GM21825 (cell line): Measurements from ENCODE around the gene GNAO1.

ENCODE experiments used
- ATAC-seq: cut with Tn5 transposase; IDR thresholded peaks from one replicate; pipeline ENCODE4 v1.9.1; 2021; ENCODE audit warnings: mild to moderate bottlenecking, moderate library complexity; ENCODE audit not compliant: unreplicated experiment

GNAO1 gene

DNA sequence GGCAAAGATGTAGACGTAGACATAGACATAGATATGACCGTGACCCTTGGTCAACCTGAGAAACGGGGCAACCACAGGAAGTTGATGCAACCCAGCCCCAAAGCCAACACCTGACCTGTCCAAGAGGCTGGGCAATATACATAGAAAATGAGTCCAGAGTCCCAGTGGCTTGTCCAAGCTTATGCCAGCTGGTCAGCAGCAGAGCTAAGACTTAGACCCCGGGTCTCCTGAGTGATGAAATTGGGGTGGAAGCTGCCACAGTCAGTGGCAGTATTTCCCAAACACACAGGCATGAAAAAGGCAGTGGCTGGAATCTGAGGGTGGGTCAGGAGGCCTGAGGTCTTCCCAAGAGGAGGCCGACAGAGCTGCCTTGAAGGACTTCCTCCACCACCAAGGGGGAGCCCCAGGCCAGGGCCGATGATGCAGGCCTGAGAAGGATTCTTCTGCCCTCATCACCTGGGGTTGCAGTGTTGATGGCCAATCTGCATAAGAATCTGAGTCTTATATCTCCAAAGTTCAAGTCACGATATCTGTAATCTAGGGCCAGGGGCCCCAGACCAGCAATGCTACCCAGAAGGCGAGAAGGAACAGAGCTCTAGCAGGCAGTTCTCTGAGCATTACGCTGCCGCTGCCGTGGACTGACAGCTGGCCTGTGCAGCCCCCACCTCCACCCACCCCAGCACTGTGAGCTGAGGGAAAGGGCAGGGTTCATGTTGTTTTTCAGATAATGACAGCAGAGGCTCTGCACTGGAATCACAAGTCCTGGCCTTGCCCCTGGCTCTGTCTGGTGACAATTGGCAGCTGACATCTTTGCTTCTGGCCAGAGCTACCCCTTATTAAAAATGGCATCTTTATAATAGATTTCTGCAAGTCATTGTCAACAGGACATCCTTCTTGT is 72.7 kb downstream of the GNAO1 start:
- ATAC-seq, result no peak

- no peak for ATAC-seq
Observed at GRCh38 chr16:56264609-56264972, 73.3 kb downstream of the GNAO1 start.

DNA sequence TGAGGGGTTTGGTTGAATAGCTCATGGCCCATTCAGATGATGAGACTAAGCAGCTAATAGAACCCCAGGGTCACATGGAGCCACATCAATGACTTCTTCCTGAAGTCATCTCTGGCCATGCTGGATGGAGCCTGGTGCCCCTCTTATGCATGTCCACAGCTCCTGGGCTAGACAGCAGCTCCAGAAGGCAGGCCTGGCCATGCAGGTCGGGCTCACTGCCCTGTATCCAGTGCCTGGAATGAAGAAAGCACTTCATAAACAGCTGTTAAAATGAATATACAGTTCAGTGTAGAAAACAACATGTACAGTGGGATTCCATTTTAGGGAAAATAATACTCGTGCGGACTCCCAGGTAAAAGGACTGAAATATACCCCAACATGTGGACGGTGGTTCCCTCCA is 73.9 kb downstream of the GNAO1 start:
- ATAC-seq, result no peak

DNA sequence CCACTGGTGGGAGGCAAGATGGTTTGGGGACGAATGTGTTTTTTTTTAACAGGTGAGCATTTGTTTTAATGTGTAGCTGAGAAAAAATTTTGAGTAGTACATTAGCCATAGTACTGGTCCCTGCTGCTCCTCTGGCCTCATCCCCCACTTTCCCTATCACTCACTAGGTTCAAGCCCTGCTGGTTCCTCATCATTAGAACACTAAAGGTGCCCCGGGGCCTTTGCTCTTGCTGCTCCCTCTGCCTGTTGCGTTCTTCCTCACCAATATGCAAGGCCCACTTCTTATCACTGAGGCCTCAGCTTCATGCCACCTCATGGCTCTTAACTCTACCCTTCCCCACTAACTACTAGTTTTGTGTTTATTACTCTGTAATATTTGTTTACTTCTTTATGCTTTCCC is 74.5 kb downstream of the GNAO1 start:
- no peak for ATAC-seq

DNA sequence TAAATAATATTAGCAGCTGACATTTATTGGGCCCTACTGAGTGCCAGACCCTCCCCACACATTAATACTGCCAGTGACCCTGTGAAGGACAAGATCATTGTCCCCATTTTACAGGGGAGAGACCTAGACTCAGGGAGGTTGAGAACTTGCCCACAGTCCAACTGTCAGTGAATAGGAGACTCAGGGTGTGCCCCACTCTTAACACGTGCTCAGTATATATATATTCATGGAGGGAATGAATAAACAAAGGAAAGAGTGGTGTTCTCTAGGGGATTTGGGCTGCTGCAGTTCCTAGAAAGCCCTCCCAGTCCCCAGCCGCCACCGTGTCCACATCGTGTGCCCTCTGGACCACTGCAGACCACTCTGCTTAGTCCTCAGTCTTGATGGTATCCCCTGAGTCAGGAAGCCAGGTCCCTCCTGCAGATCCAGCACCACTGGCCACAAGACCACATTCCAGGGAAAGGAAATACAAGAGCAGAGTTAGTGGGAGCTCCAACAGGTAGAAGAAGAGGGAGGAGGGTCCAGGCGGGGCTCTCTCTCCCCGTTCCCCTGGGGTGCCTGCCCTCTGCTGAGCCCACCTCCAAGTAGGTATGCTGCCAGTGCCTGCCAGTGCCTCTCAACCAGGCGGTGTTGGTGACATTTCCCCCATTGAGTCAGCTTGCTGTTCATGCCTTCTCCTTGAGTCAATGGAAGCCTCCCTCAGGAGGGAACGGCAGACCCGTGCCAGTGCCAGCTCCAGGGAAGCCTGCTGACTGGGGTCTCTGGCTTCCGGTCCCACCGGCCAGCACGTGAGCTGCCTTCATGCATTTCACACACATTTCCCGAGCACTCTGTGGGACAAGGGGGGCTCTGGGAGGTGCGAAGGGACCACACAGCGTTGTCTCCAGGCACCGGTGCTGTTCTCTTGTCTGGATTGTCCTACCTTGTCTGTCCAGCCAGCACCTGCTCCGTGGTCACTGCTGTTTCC is 75.6 kb downstream of the GNAO1 start:
- no peak for ATAC-seq

- no peak for ATAC-seq
Observed at GRCh38 chr16:56267888-56268287, 76.6 kb downstream of the GNAO1 start.

- no peak for ATAC-seq
Observed at GRCh38 chr16:56268799-56269198, 77.5 kb downstream of the GNAO1 start.

GRCh38 chr16:56269281-56269680 is 78.0 kb downstream of the GNAO1 start:
- no peak for ATAC-seq

DNA sequence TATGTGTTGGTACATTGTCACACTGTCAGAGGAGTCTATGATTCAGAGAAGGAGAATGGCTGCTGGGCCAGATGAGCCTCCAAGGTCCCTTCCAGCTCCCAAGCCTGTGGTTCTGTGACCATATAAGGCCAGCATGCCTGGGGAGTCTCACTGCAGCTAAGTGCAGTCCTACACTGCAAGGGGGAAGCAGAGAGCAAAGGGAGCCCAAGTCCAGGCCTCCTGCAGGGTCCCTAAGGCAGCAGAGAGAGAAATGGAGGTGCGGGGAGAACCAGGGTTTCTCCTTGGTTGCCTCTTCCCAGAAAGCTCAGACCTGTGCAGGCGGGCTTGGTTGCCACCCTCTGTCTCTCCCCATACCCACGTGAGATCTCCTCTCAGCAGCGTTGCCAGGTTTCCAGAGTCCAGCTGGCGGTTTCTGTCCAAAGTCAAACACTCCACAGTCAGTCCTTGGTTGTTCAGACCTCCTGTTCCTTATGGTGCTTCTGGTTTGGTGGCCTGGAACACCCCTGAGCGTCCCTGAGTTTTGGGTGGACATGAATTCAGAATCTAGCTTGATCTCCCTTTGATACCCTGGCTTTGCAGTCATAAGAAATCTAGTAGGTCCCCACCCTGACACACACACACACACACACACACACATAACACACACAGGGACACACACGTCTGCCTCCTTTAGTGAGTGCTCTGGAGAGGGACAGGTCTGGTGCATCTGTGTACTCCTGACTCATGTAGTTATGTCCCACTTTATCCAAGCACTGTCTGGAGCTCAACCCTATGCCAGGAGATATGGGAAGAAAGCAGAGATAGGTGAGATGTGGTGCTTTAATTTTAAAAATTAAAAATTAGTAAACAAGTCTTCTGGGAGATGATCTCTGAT is 78.8 kb downstream of the GNAO1 start:
- ATAC-seq, result no peak

GRCh38 chr16:56270828-56271227 is 79.5 kb downstream of the GNAO1 start:
- ATAC-seq, result no peak

GRCh38 chr16:56272583-56272894 is 81.2 kb downstream of the GNAO1 start:
- no peak for ATAC-seq

GRCh38 chr16:56273615-56274014 is 82.3 kb downstream of the GNAO1 start:
- no peak for ATAC-seq

DNA sequence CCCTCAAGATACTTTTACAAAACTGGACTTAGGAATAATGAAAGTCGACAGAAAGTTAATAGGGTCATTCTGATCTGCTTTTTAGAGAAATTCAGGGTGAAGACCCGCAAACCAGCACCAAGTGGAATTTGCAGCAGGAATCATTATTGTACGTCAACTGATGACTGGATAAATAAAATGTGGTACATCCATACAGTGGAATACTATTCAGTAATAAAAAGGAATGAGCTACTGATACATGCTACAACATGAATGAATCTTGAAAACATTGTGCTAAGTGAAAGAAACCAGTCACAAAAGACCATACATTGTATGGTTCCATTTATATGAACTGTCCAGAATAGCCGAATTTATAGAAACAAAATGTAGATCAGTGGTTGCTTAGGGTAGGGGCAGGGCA is 83.1 kb downstream of the GNAO1 start:
- ATAC-seq, result no peak

DNA sequence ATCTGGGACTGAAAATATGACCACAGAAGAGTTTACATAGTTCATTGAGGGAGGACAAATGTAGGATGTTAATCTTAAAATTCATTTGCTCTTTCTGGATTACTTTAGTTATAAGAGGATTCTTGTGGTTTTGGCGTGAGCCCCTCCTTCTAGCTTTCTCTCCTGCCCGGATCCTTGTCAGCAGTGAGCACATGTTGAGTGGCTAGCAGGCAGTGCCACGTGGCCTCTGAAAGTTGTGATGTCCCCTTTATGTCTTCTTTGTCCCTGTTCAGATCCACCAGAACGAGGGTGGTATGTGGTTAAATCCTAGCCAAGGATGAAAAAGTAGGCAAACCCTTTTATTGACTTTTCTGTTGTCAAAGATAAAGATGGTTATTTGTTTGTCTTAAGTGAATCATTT is 83.8 kb downstream of the GNAO1 start:
- no peak for ATAC-seq

DNA sequence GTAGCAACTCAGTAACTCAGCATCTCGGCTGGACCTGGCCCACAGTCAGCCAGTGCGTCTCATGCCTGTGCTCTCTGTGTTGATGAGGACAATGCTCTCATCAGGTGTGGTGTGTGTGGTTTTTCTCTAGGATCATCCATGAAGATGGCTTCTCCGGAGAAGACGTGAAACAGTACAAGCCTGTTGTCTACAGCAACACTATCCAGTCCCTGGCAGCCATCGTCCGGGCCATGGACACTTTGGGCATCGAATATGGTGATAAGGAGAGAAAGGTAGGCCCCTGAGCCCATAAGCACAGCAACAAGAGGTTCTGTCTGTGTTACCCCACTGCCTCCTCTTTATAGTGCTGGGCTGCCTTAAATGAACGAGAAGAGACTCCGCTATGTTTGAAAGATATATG is 84.5 kb downstream of the GNAO1 start:
- no peak for ATAC-seq

DNA sequence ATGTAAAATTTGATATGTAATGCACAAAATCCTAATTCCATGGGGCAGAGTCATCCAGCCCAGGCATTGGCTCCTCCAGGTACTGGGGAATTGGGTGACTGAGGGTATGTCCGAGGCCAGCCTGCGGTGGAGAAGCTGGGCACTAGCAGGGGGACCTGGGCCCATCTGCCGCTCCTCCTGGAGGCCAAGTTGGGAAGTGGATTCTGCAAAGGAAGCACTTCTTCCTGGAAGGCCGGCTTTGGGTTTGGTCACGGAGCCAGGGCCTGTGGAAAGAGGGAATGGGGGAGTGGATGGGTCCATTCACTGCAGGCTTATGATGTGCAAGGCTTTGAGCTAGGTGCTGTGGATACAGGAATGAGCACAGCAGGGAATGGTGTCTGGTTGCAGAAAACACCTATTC is 85.8 kb downstream of the GNAO1 start:
- no peak for ATAC-seq

DNA sequence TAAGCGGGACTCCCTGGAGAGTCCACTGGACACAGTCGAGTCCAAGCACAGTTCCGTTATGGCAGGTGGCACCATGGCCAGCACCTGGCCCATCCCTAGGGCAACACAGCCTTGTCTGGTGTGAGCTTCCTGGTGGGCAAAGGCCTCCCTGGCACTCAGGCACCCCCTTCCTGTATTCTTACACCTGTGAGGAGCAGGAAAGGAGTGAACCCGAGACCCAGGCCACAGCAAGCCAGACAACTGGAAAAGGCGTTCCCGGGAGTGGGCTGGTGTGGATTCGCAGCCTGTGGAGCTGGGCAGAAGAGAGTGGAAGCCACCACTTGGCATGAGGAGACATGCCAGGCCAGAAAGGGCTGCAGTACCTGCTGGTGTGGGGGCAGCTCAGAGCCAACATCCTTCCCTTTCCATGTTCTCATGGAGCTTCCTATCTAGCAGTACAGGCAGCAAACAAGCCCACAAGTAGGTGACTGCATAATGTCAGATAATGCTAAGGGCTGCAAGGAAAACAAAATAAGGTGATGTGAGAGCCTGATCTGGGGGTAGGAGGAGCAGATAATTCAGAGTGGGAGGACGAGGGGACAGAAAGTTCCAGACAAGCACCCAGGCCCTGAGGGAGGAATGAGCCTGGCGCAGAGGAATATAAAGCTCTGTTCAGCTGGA is 87.0 kb downstream of the GNAO1 start:
- no peak for ATAC-seq

DNA sequence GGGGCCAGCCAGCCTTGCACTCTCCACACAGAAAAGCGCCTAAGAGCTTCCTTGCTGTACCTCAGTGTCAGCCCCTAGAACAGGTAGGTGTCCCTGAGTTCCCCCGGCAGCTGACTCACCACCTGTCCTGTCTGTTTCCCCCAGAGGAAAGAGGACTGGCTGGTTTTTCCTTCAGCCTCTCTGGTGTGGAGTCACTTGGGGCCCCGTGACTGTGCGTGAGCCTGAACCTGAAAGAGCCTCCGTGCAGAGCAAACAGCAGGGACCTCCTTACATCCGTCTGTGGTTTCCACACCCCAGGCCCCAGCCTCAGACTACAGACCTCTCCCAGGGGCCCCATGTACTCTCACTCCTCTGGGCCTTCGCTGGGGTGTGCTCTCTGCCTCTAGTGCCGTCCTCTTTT is 87.8 kb downstream of the GNAO1 start:
- ATAC-seq, result no peak

DNA sequence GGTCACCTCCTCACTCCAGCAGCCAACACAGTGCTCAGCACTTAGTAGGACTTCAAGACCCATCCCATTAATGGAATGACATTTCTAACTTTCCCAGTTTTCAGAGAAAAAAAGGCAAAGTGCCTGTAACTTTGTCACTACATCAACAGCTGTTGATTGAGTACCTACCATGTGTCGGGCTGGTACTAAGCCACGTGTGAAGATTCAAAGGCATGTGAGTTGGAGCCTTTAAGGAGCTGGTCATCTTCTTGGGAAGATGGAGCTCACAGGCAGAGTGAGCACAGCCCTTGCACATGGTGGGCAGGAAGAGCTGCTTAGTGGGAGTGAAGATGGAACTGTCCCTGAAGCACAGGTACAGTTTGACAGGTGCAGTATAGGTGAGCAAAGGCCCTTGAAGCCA is 88.6 kb downstream of the GNAO1 start:
- ATAC-seq, result no peak

GRCh38 chr16:56281249-56281805 is 90.0 kb downstream of the GNAO1 start:
- no peak for ATAC-seq
